ENCODE measurements around the gene TTLL11.

The TTLL11 gene

DNA sequence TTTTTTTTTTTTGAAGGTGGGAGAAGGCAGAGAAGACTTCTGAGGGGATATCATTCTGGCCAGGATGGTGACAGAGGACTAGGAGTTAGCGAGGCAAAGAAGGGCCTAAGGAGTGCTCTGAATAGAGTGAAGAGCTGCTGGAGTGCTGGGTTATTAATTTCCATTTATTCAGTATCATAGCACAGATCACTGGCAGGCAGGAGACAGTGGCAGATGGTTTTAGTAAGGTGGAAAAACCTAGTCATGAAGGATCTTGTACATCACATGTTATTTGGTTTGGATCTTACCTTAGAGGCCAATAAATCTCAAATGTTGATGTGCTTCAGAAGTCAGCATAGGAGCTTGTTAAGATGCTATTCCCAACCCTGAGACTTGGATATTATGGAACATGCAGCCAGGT, 165.5 kb downstream of the TTLL11 start:
- H3K4me3 ChIP-seq (ENCODE audit: low read depth, low read length): no peak overlapping the region
- no peak for DNase-seq
- H3K27ac ChIP-seq: no peak overlapping the region
- no peaks in the 10 kb centered on the region for H3K27me3 ChIP-seq (replicated peaks)
- TF ChIP-seq, protein P1, sequence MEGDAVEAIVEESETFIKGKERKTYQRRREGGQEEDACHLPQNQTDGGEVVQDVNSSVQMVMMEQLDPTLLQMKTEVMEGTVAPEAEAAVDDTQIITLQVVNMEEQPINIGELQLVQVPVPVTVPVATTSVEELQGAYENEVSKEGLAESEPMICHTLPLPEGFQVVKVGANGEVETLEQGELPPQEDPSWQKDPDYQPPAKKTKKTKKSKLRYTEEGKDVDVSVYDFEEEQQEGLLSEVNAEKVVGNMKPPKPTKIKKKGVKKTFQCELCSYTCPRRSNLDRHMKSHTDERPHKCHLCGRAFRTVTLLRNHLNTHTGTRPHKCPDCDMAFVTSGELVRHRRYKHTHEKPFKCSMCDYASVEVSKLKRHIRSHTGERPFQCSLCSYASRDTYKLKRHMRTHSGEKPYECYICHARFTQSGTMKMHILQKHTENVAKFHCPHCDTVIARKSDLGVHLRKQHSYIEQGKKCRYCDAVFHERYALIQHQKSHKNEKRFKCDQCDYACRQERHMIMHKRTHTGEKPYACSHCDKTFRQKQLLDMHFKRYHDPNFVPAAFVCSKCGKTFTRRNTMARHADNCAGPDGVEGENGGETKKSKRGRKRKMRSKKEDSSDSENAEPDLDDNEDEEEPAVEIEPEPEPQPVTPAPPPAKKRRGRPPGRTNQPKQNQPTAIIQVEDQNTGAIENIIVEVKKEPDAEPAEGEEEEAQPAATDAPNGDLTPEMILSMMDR (IDR thresholded peaks at IDR 0.05; ENCODE audit: low read depth, low read length, missing control alignments): no peak
- in situ Hi-C loops (cut with HindIII; ENCODE audit: low pct_ligation_motif_present, low sequenced_read_pairs): no loop called here
- no peaks in the 10 kb centered on the region for H3K36me3 ChIP-seq (replicated peaks)

DNA sequence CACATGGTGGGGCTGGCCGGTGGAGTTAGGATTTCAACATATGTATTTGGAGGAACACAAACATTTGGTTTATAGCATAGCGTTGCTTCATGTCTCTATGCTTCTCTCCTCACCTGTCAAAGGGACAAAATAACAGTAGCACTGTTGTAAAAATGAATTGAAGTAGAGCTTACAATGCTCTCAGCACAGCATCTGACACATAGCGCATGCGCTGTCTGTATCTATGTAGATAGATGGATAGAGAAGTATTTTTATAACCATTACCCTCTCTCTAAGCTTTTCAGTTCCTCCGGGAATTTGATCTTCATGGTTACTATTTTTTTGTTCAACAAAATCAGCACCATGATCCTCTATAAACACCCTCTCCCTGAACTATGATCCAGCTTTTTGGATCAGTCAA, 166.0 kb downstream of the TTLL11 start:
- TF ChIP-seq, protein P1 (IDR thresholded peaks at IDR 0.05; ENCODE audit: low read depth, low read length, missing control alignments): no peak
- H3K27ac ChIP-seq: no peak overlapping the region
- no peak for DNase-seq
- no peaks in the 10 kb centered on the region for H3K36me3 ChIP-seq (replicated peaks)
- H3K27me3 ChIP-seq (replicated peaks): no peaks in the 10 kb centered on the region
- in situ Hi-C loops (cut with HindIII; ENCODE audit: low pct_ligation_motif_present, low sequenced_read_pairs): no loop called here
- H3K4me3 ChIP-seq (ENCODE audit: low read depth, low read length): no peak overlapping the region

DNA sequence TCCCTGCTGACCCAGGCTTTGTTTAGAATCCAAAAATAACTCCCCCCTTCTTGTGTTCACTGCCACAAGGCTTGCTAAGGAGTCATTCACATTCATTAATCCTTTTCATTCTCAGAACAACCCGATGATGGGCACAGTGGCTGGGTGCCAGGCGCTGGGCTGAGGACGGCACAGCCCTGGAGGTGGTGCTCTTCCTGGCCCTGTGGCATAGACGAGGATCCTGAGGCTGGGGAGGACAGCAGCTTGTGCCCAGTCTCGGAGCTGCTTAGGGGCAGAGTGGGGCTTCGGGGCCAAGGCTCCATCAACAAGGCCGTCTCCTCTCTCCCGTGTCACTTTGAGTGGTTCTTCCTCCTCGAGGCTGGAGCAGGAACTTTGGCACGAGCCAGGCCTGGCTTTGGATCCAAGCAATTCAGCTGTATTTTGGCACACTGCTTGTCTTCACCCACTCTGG, 166.7 kb downstream of the TTLL11 start:
- no peak overlapping the region for H3K27ac ChIP-seq

DNA sequence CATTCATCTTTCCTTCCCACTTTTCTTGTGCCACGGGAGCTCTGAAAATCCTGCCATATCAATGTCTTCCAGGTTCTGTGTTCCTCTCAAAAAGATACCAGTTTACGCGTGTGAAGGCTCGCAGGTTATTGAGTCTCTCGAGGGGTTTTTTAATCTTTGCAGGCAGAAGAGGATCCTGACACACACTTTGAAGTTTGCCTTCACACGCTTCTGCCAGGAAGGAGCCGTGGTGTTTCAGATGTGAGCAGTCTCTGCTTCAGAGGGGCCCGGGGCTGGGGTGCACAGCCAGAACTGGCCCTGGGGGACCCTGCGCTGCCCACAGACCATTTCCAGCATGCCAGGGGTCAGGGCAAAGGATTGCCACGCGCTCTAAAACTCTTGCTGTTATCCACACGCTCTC, 167.2 kb downstream of the TTLL11 start:
- Histone ChIP-seq H3K36me3 (replicated peaks) (no peaks in the 10 kb centered on the region), H3K4me3 (ENCODE audit: low read depth, low read length) (no peak overlapping the region), H3K27ac (no peak overlapping the region), H3K27me3 (replicated peaks) (no peaks in the 10 kb centered on the region)
- DNase-seq: no peak
- TF ChIP-seq, protein P1 (IDR thresholded peaks at IDR 0.05; ENCODE audit: low read depth, low read length, missing control alignments): no peak
- in situ Hi-C loops (cut with HindIII; ENCODE audit: low pct_ligation_motif_present, low sequenced_read_pairs): no loop called here

More for the DNA sequence above, 166.7 kb downstream of the TTLL11 start:
- no peaks in the 10 kb centered on the region for H3K36me3 ChIP-seq (replicated peaks)
- in situ Hi-C loops (cut with HindIII; ENCODE audit: low pct_ligation_motif_present, low sequenced_read_pairs): no loop called here
- no peaks in the 10 kb centered on the region for H3K27me3 ChIP-seq (replicated peaks)
- TF ChIP-seq, protein P1 (IDR thresholded peaks at IDR 0.05; ENCODE audit: low read depth, low read length, missing control alignments): no peak
- no peak overlapping the region for H3K4me3 ChIP-seq (ENCODE audit: low read depth, low read length)
- no peak for DNase-seq

DNA sequence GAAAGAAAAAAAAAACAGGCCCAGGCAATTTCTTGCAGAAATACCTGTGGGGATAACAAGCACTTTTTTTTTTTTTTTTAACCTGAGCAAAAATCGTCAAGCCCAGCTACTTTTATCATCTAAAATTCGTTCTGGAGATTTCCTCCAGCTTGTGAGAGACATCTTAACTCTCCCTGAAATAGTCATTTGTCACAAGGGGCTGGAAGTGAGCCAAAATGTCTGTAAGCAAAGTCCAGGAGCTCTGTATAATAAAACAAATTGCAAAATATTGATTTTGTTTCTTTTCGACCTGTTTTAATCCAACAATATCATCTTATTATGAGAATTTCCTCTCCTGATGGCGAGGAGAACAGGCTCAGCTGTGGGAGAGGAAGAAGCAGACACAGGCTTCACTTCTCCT, 168.4 kb downstream of the TTLL11 start:
- in situ Hi-C loops (cut with HindIII; ENCODE audit: low pct_ligation_motif_present, low sequenced_read_pairs): no loop called here
- TF ChIP-seq, protein P1 (IDR thresholded peaks at IDR 0.05; ENCODE audit: low read depth, low read length, missing control alignments): no peak
- no peak for DNase-seq
- no peak overlapping the region for H3K4me3 ChIP-seq (ENCODE audit: low read depth, low read length)
- H3K27me3 ChIP-seq (replicated peaks): no peaks in the 10 kb centered on the region
- H3K27ac ChIP-seq: no peak overlapping the region
- H3K36me3 ChIP-seq (replicated peaks): no peaks in the 10 kb centered on the region

DNA sequence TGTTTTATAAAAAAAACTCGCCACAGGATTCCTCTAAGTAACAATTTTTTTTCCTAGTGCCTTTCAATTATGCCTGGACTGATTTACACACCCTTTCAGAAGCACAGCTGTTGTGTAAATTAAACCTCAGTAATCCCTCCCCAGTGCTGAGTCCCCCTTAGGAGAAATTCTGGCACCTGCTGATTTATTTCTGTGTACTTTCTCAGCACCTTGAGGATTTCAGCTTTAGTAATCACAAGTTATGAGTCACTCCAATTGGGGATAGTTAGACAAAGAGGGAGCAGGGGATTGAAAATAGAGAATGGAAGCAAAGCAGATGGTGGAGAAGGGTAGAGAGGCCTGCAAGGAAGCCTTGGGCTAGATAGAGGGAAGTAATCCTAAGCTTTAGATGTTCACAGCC, 171.7 kb downstream of the TTLL11 start:
- no peak overlapping the region for H3K4me3 ChIP-seq (ENCODE audit: low read depth, low read length)
- H3K27ac ChIP-seq: no peak overlapping the region
- in situ Hi-C loops (cut with HindIII; ENCODE audit: low pct_ligation_motif_present, low sequenced_read_pairs): no loop called here
- TF ChIP-seq, protein P1 (IDR thresholded peaks at IDR 0.05; ENCODE audit: low read depth, low read length, missing control alignments): no peak
- DNase-seq: no peak
- H3K36me3 ChIP-seq (replicated peaks): no peaks in the 10 kb centered on the region
- no peaks in the 10 kb centered on the region for H3K27me3 ChIP-seq (replicated peaks)
